HEK293 (cell line): Measurements from ENCODE around the gene MYO1D.

Experiments
- CTCF ChIA-PET: fragments of 350-600 bp; formaldehyde crosslinking; extraction: SDS; loops from one replicate; lab custom pipeline; 2021; ENCODE audit warnings: antibody characterized with exemption; lab: Yijun Ruan, JAX
- POLR2A ChIA-PET: fragments of 300-600 bp; formaldehyde crosslinking; extraction: SDS; loops from one replicate; lab custom pipeline; 2020; ENCODE audit warnings: antibody characterized with exemption, inconsistent platforms; lab: Yijun Ruan, JAX
- H3K27ac ChIP-seq: fragments of 200-500 bp; sonication (Bioruptor generic); 2 replicates; pipeline ENCODE4 v1.5.1; 2014; ENCODE audit warnings: low read depth, low read length, control low read depth, inconsistent platforms; ENCODE audit errors: extremely low read depth
- H3K36me3 ChIP-seq, 2 experiments: fragments of 200-500 bp in 1 of 2; sonication (Bioruptor generic) in 1 of 2; 1 replicate in 1 of 2; 2 replicates in 1 of 2; pipeline ENCODE4 v1.5.1; 2014 to 2017; ENCODE audit warnings: inconsistent platforms in 2 of 2, low read length in 2 of 2; ENCODE audit not compliant: control insufficient read depth in 2 of 2, insufficient read depth in 1 of 2
- H3K4me1 ChIP-seq: fragments of 200-500 bp; sonication (Bioruptor generic); 2 replicates; pipeline ENCODE4 v1.5.1; 2014; ENCODE audit warnings: mild to moderate bottlenecking, low read length, inconsistent platforms; ENCODE audit not compliant: control insufficient read depth, insufficient read depth
- H3K4me3 ChIP-seq: 2 replicates; pipeline ENCODE4 v1.5.1; 2011; ENCODE audit warnings: low read depth, mild to moderate bottlenecking, control low read depth, low read length, moderate library complexity
- H3K9me3 ChIP-seq: fragments of 200-500 bp; sonication (Bioruptor generic); 2 replicates; pipeline ENCODE4 v1.5.1; 2014; ENCODE audit warnings: low read depth, low read length, inconsistent platforms; ENCODE audit not compliant: control insufficient read depth, insufficient read depth
- BCL6B ChIP-seq: fragments of 450-650 bp; formaldehyde crosslinking; IDR thresholded peaks from 2 replicates; pipeline ENCODE4 v1.5.1; 2017; ENCODE audit warnings: missing biosample characterization, missing genetic modification characterization
- GLIS1 ChIP-seq: fragments of 450-650 bp; formaldehyde crosslinking; IDR thresholded peaks from 2 replicates; pipeline ENCODE4 v1.5.1; 2016; ENCODE audit warnings: missing biosample characterization, missing genetic modification characterization
- IKZF3 ChIP-seq: fragments of 450-650 bp; IDR thresholded peaks from 2 replicates; pipeline ENCODE4 v1.5.0; 2018; ENCODE audit warnings: missing biosample characterization, mild to moderate bottlenecking, missing genetic modification characterization, moderate library complexity
- KLF16 ChIP-seq: fragments of 450-650 bp; formaldehyde crosslinking; IDR thresholded peaks from 2 replicates; pipeline ENCODE4 v1.5.1; 2017; ENCODE audit warnings: missing biosample characterization, missing genetic modification characterization
- PRDM1 ChIP-seq: fragments of 450-650 bp; formaldehyde crosslinking; IDR thresholded peaks from 2 replicates; pipeline ENCODE4; 2016; ENCODE audit warnings: missing biosample characterization, missing genetic modification characterization
- RBAK ChIP-seq: fragments of 450-650 bp; formaldehyde crosslinking; IDR thresholded peaks from 2 replicates; pipeline ENCODE4 v1.5.1; 2016; ENCODE audit warnings: missing biosample characterization, missing genetic modification characterization
- REST ChIP-seq: fragments of 450-650 bp; formaldehyde crosslinking; IDR thresholded peaks from 2 replicates; pipeline ENCODE4 v1.5.1; 2016; ENCODE audit warnings: missing biosample characterization, missing genetic modification characterization
- ZBTB17 ChIP-seq: fragments of 450-650 bp; formaldehyde crosslinking; IDR thresholded peaks from 2 replicates; pipeline ENCODE4 v1.5.1; 2016; ENCODE audit warnings: missing biosample characterization, missing genetic modification characterization
- ZIC2 ChIP-seq: fragments of 450-650 bp; formaldehyde crosslinking; IDR thresholded peaks from 2 replicates; pipeline ENCODE4 v1.5.1; 2016; ENCODE audit warnings: missing biosample characterization, missing genetic modification characterization
- ZNF133 ChIP-seq: fragments of 450-650 bp; formaldehyde crosslinking; IDR thresholded peaks from 2 replicates; pipeline ENCODE4 v1.5.1; 2016; ENCODE audit warnings: missing biosample characterization, missing genetic modification characterization
- ZNF138 ChIP-seq: fragments of 450-650 bp; formaldehyde crosslinking; IDR thresholded peaks from 2 replicates; pipeline ENCODE4 v1.5.1; 2016; ENCODE audit warnings: missing biosample characterization, missing genetic modification characterization, borderline replicate concordance
- ZNF175 ChIP-seq: fragments of 450-650 bp; formaldehyde crosslinking; IDR thresholded peaks from 2 replicates; pipeline ENCODE4 v1.5.1; 2016; ENCODE audit warnings: missing biosample characterization, missing genetic modification characterization
- ZNF239 ChIP-seq: fragments of 450-650 bp; formaldehyde crosslinking; IDR thresholded peaks from 2 replicates; pipeline ENCODE4 v1.5.1; 2016; ENCODE audit warnings: missing biosample characterization, missing genetic modification characterization
- ZNF24 ChIP-seq: fragments of 450-650 bp; formaldehyde crosslinking; IDR thresholded peaks from 2 replicates; pipeline ENCODE4 v1.5.1; 2016; ENCODE audit warnings: missing biosample characterization, missing genetic modification characterization
- ZNF335 ChIP-seq: fragments of 450-650 bp; formaldehyde crosslinking; conservative IDR thresholded peaks from 2 replicates; pipeline ENCODE4 v1.5.1; 2016; ENCODE audit warnings: missing biosample characterization, missing genetic modification characterization
- ZNF341 ChIP-seq: fragments of 450-650 bp; formaldehyde crosslinking; IDR thresholded peaks from 2 replicates; pipeline ENCODE4; 2016; ENCODE audit warnings: low read depth, missing biosample characterization, missing genetic modification characterization
- ZNF350 ChIP-seq: fragments of 450-650 bp; formaldehyde crosslinking; IDR thresholded peaks from 2 replicates; pipeline ENCODE4 v1.5.0; 2017; ENCODE audit warnings: missing biosample characterization, mild to moderate bottlenecking, missing genetic modification characterization
- ZNF354C ChIP-seq: fragments of 450-650 bp; formaldehyde crosslinking; IDR thresholded peaks from 2 replicates; pipeline ENCODE4 v1.5.1; 2016; ENCODE audit warnings: missing biosample characterization, missing genetic modification characterization, low read depth, borderline replicate concordance
- ZNF394 ChIP-seq: fragments of 450-650 bp; formaldehyde crosslinking; IDR thresholded peaks from 2 replicates; pipeline ENCODE4 v1.5.1; 2016; ENCODE audit warnings: missing biosample characterization, missing genetic modification characterization, mild to moderate bottlenecking, moderate library complexity, borderline replicate concordance
- ZNF518A ChIP-seq: fragments of 450-650 bp; formaldehyde crosslinking; conservative IDR thresholded peaks from 2 replicates; pipeline ENCODE4 v1.5.1; 2016; ENCODE audit warnings: low read depth, missing biosample characterization, missing genetic modification characterization
- ZNF600 ChIP-seq: fragments of 450-650 bp; formaldehyde crosslinking; IDR thresholded peaks from 2 replicates; pipeline ENCODE4 v1.5.1; 2016; ENCODE audit warnings: missing biosample characterization, missing genetic modification characterization
- ZNF629 ChIP-seq: fragments of 450-650 bp; formaldehyde crosslinking; IDR thresholded peaks from 2 replicates; pipeline ENCODE4 v1.5.1; 2017; ENCODE audit warnings: missing biosample characterization, missing genetic modification characterization
- ZNF701 ChIP-seq: fragments of 450-650 bp; formaldehyde crosslinking; IDR thresholded peaks from 2 replicates; pipeline ENCODE4 v1.5.1; 2016; ENCODE audit warnings: missing biosample characterization, missing genetic modification characterization
- ZNF792 ChIP-seq: fragments of 450-650 bp; formaldehyde crosslinking; IDR thresholded peaks from 2 replicates; pipeline ENCODE4 v1.5.1; 2016; ENCODE audit warnings: missing biosample characterization, missing genetic modification characterization
- ZNF837 ChIP-seq: fragments of 450-650 bp; formaldehyde crosslinking; IDR thresholded peaks from 2 replicates; pipeline ENCODE4 v1.5.1; 2016; ENCODE audit warnings: missing biosample characterization, missing genetic modification characterization
- ZSCAN23 ChIP-seq: fragments of 450-650 bp; formaldehyde crosslinking; IDR thresholded peaks from 2 replicates; pipeline ENCODE4 v1.5.1; 2016; ENCODE audit warnings: missing biosample characterization, missing genetic modification characterization
- ZSCAN4 ChIP-seq: fragments of 450-650 bp; formaldehyde crosslinking; IDR thresholded peaks from 2 replicates; pipeline ENCODE4 v1.5.1; 2017; ENCODE audit warnings: missing biosample characterization, missing genetic modification characterization

MYO1D gene

GRCh38 chr17:32502013-32502412 lies 374.9 kb downstream of the MYO1D start (continued):
- TF ChIP-seq KLF16 (tag by site-specific recombination) (no peak), ZNF394 (tag by site-specific recombination) (no peak), ZNF837 (tag by site-specific recombination) (no peak), ZNF350 (tag by site-specific recombination) (no peak), ZNF792 (tag by site-specific recombination) (no peak), ZNF239 (tag by site-specific recombination) (no peak), ZNF24 (tag by site-specific recombination) (no peak), ZNF138 (no peak), ZSCAN23 (tag by site-specific recombination) (no peak), ZNF335 (tag by site-specific recombination) (no peak)

GRCh38 chr17:32498391-32498790 lies 378.5 kb downstream of the MYO1D start:
- no peak overlapping the region for H3K27ac ChIP-seq
- H3K4me3 ChIP-seq, result no peak overlapping the region
- ChIA-PET CTCF (interaction anchor here (0.6 to 1.7 kb wide), 5 partner anchors 10 to 161 kb away, joined by 3 to 8 read pairs (median 3); partner anchors contain the start of gene CDK5R1), POLR2A (interaction anchor here (1.0 kb wide), 1 partner anchor 12 kb away, joined by 3 read pairs; the partner anchor contains the start of gene CDK5R1)
- H3K9me3 ChIP-seq, result no peaks in the 10 kb centered on the region
- peaks cover 5% of the 10 kb centered on the region; the same call in 1 of the 2 replicates for H3K4me1 ChIP-seq
- no peaks in the 10 kb centered on the region for H3K36me3 ChIP-seq
- TF ChIP-seq ZNF133, result no peak
- peak; percentile 50 for TF ChIP-seq ZNF341 (tag by site-specific recombination)
- no peak for TF ChIP-seq ZSCAN4 (tag by site-specific recombination)
- TF ChIP-seq ZIC2 (tag by site-specific recombination), result peak; percentile 44; the same call in 1 of the 2 replicates
- TF ChIP-seq ZBTB17 (tag by site-specific recombination), result peak; percentile 53; the same call in 1 of the 2 replicates
- TF ChIP-seq PRDM1 (tag by site-specific recombination), result no peak
- TF ChIP-seq GLIS1 (tag by site-specific recombination), result peak; percentile 57
- TF ChIP-seq RBAK (tag by site-specific recombination), result no peak
- TF ChIP-seq ZNF629 (tag by site-specific recombination), result no peak
- peak; percentile 41; the same call in 1 of the 2 replicates for TF ChIP-seq BCL6B (tag by site-specific recombination)
- no peak for TF ChIP-seq ZNF175 (tag by site-specific recombination)
- no peak for TF ChIP-seq ZNF354C (tag by site-specific recombination)
- no peak for TF ChIP-seq ZNF518A
- TF ChIP-seq REST, result no peak
- no peak for TF ChIP-seq ZNF701
- TF ChIP-seq ZNF600 (tag by site-specific recombination), result peak; percentile 80
- TF ChIP-seq ZNF394 (tag by site-specific recombination), result peak; percentile 56; the same call in 1 of the 2 replicates
- peak; percentile 48; the same call in 1 of the 2 replicates for TF ChIP-seq IKZF3 (tag by site-specific recombination)
- TF ChIP-seq, all 188 proteins: peak for 8
